Psoas muscle (tissue), 8 donors: Measurements from ENCODE around the gene DCTN2. TPM values are rescaled to one million over a fixed set of nuclear protein-coding genes. Genes with fewer than 3 reads are reported as not detected.

ENCODE experiments used
- ATAC-seq, 4 donors: fragments of 200-7000 bp; cut with Tn5 transposase; one replicate each; pipeline ENCODE4 v1.9.1; 2020; ENCODE audit warnings: moderate library complexity in 3 of 4, mild to moderate bottlenecking in 2 of 4
- DNase-seq, 2 donors: peaks; one replicate each; pipeline ENCODE4 v3.0.0-alpha.2; 2020
- H3K27ac ChIP-seq: fragments of 200-600 bp; one replicate; pipeline ENCODE4 v1.8.0; 2022
- H3K27me3 ChIP-seq, 3 donors: fragments of 200-600 bp in 1 of 3; one replicate each; pipeline versions ENCODE4 v1.6.1 to v1.8.0; 2013 to 2022; ENCODE audit warnings: low read length in 2 of 3, mild to moderate bottlenecking in 2 of 3, moderate library complexity in 1 of 3; ENCODE audit not compliant: insufficient read depth in 3 of 3
- H3K36me3 ChIP-seq, 2 donors: fragments of 200-600 bp in 1 of 2; one replicate each; pipeline versions ENCODE4 v1.6.1 to v1.8.0; 2013 to 2022; ENCODE audit warnings: low read depth in 1 of 2, mild to moderate bottlenecking in 1 of 2, moderate library complexity in 1 of 2; ENCODE audit not compliant: insufficient read depth in 1 of 2
- H3K4me1 ChIP-seq: fragments of 200-600 bp; one replicate; pipeline ENCODE4 v1.8.0; 2022
- H3K4me3 ChIP-seq: fragments of 200-600 bp; one replicate; pipeline ENCODE4 v1.8.0; 2022; ENCODE audit warnings: mild to moderate bottlenecking
- H3K9me3 ChIP-seq: fragments of 200-600 bp; one replicate; pipeline ENCODE4 v1.8.0; 2022
- WGBS, 3 donors: extraction: QIAGEN DNeasy Blood & Tissue Kit; methylation state at CpG; one replicate each; pipeline versions ENCODE4 v1.1.6 to v1.1.7; 2013; 5-methylcytosine and 5-hydroxymethylcytosine counted together
- intact Hi-C, 2 donors: fragments of 100-400 bp; cut with DNase I; formaldehyde crosslinking; loops; one replicate each; pipeline versions ENCODE4 v1.11.0 to v1.14.2; 2022
- polyA plus RNA-seq, 3 donors: library from polyadenylated mRNA; stranded (reverse); fragments of 200-250 nt; gene quantifications; one replicate each; pipeline ENCODE4 v1.2.3, GENCODE V29; 2013
- total RNA-seq, 4 donors: library from RNA; stranded (reverse); fragmentation: NEBNext Ultra II Directional in 2 of 4; extraction: Animal tissue kit (Norgen Biotek cat#: 25700) in 2 of 4; gene quantifications; one replicate each; pipeline versions ENCODE4 v1.2.1 to v1.2.4, GENCODE V29; 2021 to 2023
- TF ChIP-seq, protein P1 (sequence below): fragments of 200-600 bp; IDR thresholded peaks from one replicate; pipeline ENCODE4 v1.8.0; 2022; ENCODE audit warnings: antibody characterized with exemption
- donor health status: healthy with polysubstance abuse.
- donor health status: DM: no; HTN: no; CAD: no; lungs with moderate emphysema.
- donor health status: Bipolar disorder and iron deficiency.
- donor health status: healthy.
- donor health status: DM: yes; HTN: yes; CAD: no.
- donor health status: DM: no; HTN: no; CAD: no.
- donor health status: DM: no; HTN: no; CAD: no.
- donor health status: DM: yes; HTN: yes; CAD: no.

Gene DCTN2
- total and polyA plus RNA-seq, 7 donors, result 91.0 to 165 (median 108) TPM

DNA sequence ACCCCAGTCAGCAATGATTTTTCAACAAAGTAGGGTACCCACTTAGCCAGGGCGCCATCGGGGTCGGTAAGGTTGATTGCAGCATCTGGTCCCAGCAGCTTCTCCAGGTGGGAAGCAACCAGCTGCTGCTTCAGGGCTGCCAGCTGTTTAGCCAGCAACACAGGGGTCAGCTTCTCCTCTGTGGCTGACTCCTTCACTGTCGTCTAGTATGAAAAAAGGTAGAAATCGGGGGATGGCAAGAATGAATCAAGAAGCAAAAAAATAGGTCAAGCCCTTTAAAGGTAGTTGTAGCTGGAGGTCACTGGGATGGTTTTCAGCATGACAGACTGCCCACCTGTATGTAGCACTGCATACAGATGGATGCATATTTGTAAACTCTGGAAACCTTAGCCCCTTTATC, 12.7 kb downstream of the DCTN2 start:
- H3K9me3 ChIP-seq, result no peaks in the 10 kb centered on the region
- ATAC-seq, result no peak
- H3K27me3 ChIP-seq, result no peaks in the 10 kb centered on the region
- intact Hi-C loops, result no loop called here
- DNase-seq, result no peak
- no peak overlapping the region for H3K4me3 ChIP-seq
- H3K27ac ChIP-seq, result no peak overlapping the region
- WGBS, 3 donors, result 85 to 94% (median 86%) methylated on average over 5 of the region's 5 CpGs
- TF ChIP-seq, protein P1, sequence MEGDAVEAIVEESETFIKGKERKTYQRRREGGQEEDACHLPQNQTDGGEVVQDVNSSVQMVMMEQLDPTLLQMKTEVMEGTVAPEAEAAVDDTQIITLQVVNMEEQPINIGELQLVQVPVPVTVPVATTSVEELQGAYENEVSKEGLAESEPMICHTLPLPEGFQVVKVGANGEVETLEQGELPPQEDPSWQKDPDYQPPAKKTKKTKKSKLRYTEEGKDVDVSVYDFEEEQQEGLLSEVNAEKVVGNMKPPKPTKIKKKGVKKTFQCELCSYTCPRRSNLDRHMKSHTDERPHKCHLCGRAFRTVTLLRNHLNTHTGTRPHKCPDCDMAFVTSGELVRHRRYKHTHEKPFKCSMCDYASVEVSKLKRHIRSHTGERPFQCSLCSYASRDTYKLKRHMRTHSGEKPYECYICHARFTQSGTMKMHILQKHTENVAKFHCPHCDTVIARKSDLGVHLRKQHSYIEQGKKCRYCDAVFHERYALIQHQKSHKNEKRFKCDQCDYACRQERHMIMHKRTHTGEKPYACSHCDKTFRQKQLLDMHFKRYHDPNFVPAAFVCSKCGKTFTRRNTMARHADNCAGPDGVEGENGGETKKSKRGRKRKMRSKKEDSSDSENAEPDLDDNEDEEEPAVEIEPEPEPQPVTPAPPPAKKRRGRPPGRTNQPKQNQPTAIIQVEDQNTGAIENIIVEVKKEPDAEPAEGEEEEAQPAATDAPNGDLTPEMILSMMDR, result no peak
- peaks cover 34 to 95% of the 10 kb centered on the region in 2 donors for H3K36me3 ChIP-seq
- no peaks in the 10 kb centered on the region for H3K4me1 ChIP-seq

DNA sequence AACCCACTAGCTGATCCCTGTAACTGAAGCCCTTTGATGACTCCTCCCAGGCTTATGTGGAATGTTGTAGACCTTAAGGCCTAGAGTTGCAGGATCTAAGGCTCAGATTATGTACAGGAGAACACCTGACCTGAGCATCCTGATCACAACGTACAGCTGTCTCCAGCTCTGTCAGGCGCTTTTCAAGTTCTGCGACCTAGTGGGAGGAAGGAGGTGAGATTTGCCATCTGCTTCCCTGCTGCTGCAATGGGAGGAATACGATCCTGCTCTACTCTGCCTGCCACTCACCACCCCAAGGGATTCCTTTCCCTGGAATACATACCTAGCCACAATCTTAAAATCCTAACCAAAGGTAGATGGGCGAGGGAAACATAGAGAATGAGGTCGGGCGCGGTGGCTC, 13.9 kb downstream of the DCTN2 start:
- Histone ChIP-seq H3K27me3 (no peaks in the 10 kb centered on the region), H3K36me3 (peaks cover 31 to 95% of the 10 kb centered on the region in 2 donors), H3K27ac (no peak overlapping the region), H3K4me1 (no peaks in the 10 kb centered on the region), H3K4me3 (no peak overlapping the region), H3K9me3 (no peaks in the 10 kb centered on the region)
- TF ChIP-seq, protein P1, result no peak
- no peak for ATAC-seq
- no peak for DNase-seq
- WGBS, 3 donors, result 88 to 95% (median 91%) methylated on average over 8 of the region's 8 CpGs
- intact Hi-C loops, result no loop called here

DNA sequence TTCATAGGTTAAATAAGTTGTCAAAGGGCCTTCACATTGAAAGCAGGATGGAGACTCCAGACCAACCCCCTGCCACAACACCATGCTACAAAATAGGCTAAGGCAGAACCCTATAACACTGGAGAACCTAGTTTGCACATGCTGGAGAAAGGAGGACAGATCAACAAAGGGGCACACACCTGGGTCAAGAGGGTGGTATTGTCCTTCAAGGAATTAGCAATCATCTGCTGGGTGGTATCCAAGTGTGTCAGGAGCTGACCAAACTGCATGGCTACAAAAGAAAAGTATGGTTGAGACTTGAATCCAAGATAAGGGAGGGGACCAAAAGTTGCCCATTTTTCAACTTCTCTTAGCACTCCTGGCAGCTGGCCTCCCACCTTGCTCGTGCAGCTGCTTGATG, 15.2 kb downstream of the DCTN2 start:
- H3K27me3 ChIP-seq, result no peaks in the 10 kb centered on the region
- H3K4me1 ChIP-seq, result no peaks in the 10 kb centered on the region
- no peaks in the 10 kb centered on the region for H3K9me3 ChIP-seq
- no peak overlapping the region for H3K27ac ChIP-seq
- H3K36me3 ChIP-seq, result peaks cover 30 to 97% of the 10 kb centered on the region in 2 donors
- WGBS, 3 donors, result 57 to 82% (median 74%) methylated on average over 1 of the region's 1 CpG
- ATAC-seq, result peak in 1 of 4 donors; percentile 5
- no peak overlapping the region for H3K4me3 ChIP-seq
- DNase-seq, result no peak
- intact Hi-C loops, result no loop called here
- TF ChIP-seq, protein P1, result no peak

DNA sequence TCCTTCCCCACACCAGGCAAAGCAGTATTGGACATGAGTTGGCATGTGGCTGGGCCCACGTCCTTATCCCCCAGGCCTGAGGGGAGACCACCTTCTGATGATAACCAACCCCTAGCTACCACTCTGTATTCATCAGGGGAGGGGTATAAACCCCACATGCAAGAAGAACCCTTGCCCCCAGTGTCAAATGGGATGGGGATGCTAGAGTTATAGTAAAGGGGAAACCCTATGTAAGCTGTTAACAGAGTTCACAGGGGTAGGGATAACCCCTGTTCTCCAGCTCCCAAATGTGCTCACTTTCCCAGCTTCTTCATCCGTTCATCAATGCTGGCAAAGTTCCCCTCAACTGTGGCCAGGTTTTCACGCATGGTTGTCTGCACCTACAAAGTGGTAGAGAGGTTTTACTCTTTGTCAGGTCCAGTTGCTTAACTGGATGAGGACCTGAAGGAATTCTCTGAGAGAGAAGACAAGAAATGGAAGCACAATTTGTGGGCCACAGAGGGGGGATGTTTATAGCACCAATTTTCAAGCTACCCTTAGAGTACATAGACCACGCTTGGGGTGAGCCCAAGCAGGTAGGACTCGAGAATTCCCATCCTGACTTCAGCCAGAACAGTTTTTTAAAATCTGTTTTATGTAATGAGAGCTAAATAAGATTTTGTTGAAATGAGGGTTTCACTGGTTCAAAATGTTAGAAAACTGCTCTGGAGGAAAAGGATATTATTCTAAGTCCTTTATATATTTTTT, 16.4 kb downstream of the DCTN2 start:
- H3K27ac ChIP-seq, result no peak overlapping the region
- H3K4me1 ChIP-seq, result no peaks in the 10 kb centered on the region
- DNase-seq, result no peak
- H3K9me3 ChIP-seq, result no peaks in the 10 kb centered on the region
- WGBS, 3 donors, result 64 to 84% (median 73%) methylated on average over 5 of the region's 5 CpGs
- H3K27me3 ChIP-seq, result no peaks in the 10 kb centered on the region
- ATAC-seq, result no peak
- intact Hi-C loops, result no loop called here
- TF ChIP-seq, protein P1, result no peak
- H3K4me3 ChIP-seq, result no peak overlapping the region
- peaks cover 26 to 99% of the 10 kb centered on the region in 2 donors for H3K36me3 ChIP-seq

DNA sequence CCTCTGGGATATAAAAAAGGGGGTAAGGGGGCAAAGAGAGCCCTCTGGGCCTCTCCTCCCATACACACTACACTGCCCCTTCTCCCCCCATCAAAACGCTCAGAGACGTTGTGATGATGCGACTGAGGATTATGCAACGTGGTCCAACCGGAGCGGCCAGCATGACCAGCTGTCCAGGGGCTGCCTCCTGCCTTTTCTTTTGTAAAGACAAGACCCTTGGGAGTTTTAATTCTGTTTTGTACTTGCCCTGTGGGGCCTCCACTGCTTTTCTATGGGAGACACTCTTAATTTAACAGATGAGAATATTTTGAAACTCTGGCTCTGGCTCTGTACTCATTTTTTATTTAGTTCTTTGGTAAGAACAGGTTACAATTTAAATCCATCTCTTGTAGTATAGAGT, 17.2 kb downstream of the DCTN2 start:
- H3K27ac ChIP-seq, result no peak overlapping the region
- TF ChIP-seq, protein P1, result no peak
- no peak overlapping the region for H3K4me3 ChIP-seq
- peaks cover 2% of the 10 kb centered on the region for H3K4me1 ChIP-seq
- no peaks in the 10 kb centered on the region for H3K27me3 ChIP-seq
- intact Hi-C loops, result no loop called here
- H3K36me3 ChIP-seq, result peaks cover 23 to 99% of the 10 kb centered on the region in 2 donors
- DNase-seq, result no peak
- H3K9me3 ChIP-seq, result no peaks in the 10 kb centered on the region
- WGBS, 3 donors, result 39 to 56% (median 47%) methylated on average over 6 of the region's 6 CpGs
- no peak for ATAC-seq
